ENCODE measurements around the gene MS4A6E.
A peak's percentile ranks its signal among the peaks of the same experiment; 100 is the strongest.

MS4A6E gene

DNA sequence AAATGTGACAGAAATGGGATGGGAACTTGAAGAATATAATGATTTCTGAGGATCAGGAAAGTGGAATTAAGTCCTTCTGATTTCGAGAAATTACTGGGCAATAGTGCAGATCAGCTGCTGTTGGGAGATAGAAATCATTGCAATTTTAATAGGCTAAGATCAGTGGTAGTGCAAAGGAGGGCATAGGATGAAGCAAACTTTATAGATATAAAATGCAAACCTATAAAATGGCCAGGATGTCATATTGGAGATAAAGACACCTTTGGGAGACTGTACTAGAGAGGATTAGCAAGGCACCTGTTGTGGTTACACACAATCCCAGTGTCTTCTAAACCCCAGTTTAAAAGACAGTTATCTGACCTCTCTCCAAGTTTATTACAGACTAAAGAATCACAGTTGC is 44.8 kb downstream of the MS4A6E start:
- FAIRE-seq (no peak), DNase-seq (ENCODE audit: insufficient read length, low spot score) (no peak)

DNA sequence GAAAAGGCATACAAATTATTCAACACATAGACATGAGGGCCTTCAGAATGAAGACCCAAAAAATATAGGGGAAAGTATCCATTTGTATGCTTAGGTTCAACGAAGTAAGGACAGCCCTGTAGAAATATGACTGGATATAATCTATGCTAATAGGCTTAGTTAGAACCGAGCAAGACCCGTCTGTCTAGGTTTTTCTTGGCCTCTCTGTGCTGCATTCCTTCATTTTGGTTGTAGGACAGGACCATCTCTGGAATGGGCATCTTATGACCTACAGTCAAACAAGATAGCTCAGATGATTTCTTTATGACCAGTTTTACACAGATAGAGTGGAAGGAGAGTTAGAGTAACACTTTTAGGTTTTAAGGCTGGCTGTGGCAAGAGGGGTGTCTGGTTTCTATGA is 45.7 kb downstream of the MS4A6E start:
- no peak for DNase-seq (ENCODE audit: insufficient read length, low spot score)
- FAIRE-seq = no peak

DNA sequence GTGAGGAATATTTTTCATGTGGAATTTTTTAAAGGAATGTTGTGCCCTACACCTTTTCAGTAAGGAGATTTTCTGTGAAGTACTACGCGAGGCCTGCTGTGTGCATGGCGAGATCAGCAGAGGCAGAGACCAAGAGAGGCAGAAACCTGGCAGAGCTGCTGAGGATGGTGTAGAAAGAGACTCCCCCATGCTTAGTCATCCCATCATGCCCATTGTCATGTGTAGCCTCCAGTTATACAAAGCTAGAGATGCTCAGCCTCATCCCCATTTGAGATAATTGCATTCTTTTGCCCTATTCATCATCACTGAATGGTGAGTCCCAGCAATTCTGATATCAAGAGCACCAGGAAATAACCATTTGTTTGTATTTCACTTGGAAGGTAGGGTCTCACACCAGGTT is 48.3 kb downstream of the MS4A6E start:
- no peak for FAIRE-seq

GRCh38 chr11:60376601-60377000 is 49.5 kb downstream of the MS4A6E start:
- FAIRE-seq (no peak), DNase-seq (ENCODE audit: insufficient read length, low spot score) (no peak)

More for the DNA sequence above, 48.3 kb downstream of the MS4A6E start:
- no peak for DNase-seq (ENCODE audit: insufficient read length, low spot score)

GRCh38 chr11:60377401-60378136 is 50.5 kb downstream of the MS4A6E start:
- FAIRE-seq = peak; percentile 91
- no peak for DNase-seq (ENCODE audit: insufficient read length, low spot score)

DNA sequence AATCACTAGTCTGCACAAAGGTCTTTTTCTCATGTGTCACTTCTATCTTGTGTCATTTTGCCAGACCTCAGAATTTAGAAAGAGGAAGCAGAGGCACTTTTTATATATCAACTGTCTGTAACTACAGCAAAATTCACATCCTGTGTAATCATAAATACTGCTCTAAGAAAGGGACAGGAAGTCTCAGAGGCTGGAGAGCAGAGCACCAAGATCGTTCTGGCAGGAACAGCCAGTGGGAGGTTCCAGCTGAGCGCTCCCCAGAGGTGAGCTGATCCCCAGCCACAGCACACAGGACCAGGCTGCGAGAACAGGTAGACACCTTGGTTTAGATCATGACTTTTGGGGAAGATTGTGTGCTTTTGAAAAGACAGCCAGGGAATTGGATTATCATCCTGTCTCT is 51.3 kb downstream of the MS4A6E start, which contains the start of gene MS4A7:
Gene MS4A7 (plus strand): TSS at position 179 of the 400 bp plus-strand sequence. CDS start 4,610 bp downstream, outside the sequence.
- peak; percentile 88 for FAIRE-seq
- DNase-seq (ENCODE audit: insufficient read length, low spot score) = peak; percentile 41

DNA sequence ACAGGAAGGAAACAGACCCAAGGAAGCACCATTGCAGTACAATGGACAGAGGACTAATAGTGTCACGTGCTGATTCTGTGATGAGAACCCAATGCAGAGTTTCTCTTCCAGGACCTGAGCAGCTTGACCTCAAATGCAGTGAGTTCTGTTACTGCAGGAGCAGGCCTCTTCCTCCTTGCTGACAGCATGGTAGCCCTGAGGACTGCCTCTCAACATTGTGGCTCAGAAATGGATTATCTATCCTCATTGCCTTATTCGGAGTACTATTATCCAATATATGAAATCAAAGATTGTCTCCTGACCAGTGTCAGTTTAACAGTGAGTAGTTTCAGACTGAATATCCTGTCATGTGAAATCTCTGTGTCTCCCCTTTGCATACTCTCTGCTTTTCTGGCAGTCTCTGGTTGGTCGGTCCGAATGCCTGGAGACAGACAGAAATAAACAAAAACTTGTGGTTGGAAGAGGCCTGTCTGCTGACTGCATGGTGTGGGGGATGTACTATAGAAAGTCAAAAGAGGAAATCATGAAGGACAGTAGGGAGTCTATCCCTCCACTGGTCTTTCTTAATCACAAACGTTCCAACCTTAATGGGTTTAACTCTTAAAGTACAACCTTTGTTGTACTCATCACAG is 62.3 kb downstream of the MS4A6E start:
- DNase-seq (ENCODE audit: insufficient read length, low spot score) = no peak
- peak; percentile 60 for FAIRE-seq

DNA sequence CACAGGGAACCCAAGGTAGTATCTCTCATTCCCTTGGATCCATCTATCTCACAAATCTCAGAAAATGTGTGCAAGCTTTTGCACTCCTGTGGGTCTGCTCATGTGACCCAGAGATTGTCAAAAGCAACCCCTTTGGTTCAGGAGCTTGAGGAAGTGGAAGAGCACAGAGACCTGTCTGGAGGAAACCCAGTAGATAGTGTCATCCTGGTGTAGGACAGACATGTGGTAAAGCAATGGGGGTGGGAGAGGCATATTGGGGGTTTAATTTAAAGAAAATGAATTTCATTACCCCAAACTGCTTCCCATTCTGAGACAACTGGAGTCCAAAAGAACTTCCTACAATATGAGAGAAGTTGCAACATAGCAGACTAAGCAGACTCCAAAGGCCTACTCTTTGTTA is 63.4 kb downstream of the MS4A6E start:
- DNase-seq (ENCODE audit: insufficient read length, low spot score) (no peak), FAIRE-seq (no peak)
